IPS DF 6.9 (cell line): ENCODE data around the gene FAM76A.
"Not testable (repeated sequence)": the region's sequence is repeated elsewhere in the genome, so short reads cannot be mapped to it uniquely, and the experiment has no call there.

ENCODE experiments used
- DNase-seq: peaks from one replicate; pipeline ENCODE4 v3.0.0-alpha.2; 2013; ENCODE audit warnings: low read depth, low spot score
- H3K27ac ChIP-seq: one replicate; pipeline ENCODE4 v1.5.1; 2013; ENCODE audit warnings: low read length, control low read depth
- H3K27me3 ChIP-seq: 2 replicates; pipeline ENCODE4 v1.6.1; 2013; ENCODE audit warnings: mild to moderate bottlenecking, low read length; ENCODE audit not compliant: control insufficient read depth, insufficient read depth
- H3K36me3 ChIP-seq: 2 replicates; pipeline ENCODE4 v1.6.1; 2013; ENCODE audit warnings: low read length; ENCODE audit not compliant: control insufficient read depth, insufficient read depth
- H3K4me1 ChIP-seq: 2 replicates; pipeline ENCODE4 v1.6.1; 2013; ENCODE audit warnings: low read length; ENCODE audit not compliant: control insufficient read depth, insufficient read depth
- H3K4me3 ChIP-seq: 2 replicates; pipeline ENCODE4 v1.5.1; 2013; ENCODE audit warnings: mild to moderate bottlenecking, low read length
- H3K9me3 ChIP-seq: 2 replicates; pipeline ENCODE4 v1.6.1; 2013; ENCODE audit warnings: low read length, inconsistent platforms; ENCODE audit not compliant: control insufficient read depth, insufficient read depth
- WGBS: extraction: QIAGEN DNeasy Blood & Tissue Kit; methylation state at CpG from one replicate; pipeline ENCODE4 v1.1.7; 2013; ENCODE audit warnings: mixed read lengths, missing lambda C conversion rate; ENCODE audit not compliant: insufficient read length, insufficient coverage; 5-methylcytosine and 5-hydroxymethylcytosine counted together

The FAM76A gene

DNA sequence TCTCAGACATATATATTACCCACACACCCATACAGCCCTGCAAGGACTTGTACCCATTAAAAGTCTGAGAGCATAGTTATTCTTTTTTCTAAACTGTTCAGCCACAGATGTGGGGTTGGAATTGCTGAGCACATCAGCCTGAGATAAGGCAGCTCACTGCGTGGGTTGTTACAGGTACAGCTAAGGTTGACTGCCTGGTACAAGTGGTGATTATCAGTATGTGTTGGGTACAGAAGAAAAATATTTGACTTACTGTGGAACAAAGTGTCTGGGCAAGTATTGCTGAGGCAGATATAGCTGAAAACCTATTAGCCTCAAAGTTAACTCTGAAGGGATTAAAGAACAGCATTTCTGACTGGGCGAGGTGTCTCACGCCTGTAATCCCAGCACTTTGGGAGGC, 52.3 kb downstream of the FAM76A start:
- no peak for DNase-seq
- H3K4me1 ChIP-seq, result no peaks in the 10 kb centered on the region
- H3K36me3 ChIP-seq, result no peaks in the 10 kb centered on the region; the same call in 1 of the 2 replicates
- no peak overlapping the region for H3K27ac ChIP-seq
- no peaks in the 10 kb centered on the region for H3K27me3 ChIP-seq
- H3K4me3 ChIP-seq, result no peak overlapping the region
- WGBS, result no CpG with 5 or more reads among the region's 3 CpGs
- H3K9me3 ChIP-seq, result no peaks in the 10 kb centered on the region

DNA sequence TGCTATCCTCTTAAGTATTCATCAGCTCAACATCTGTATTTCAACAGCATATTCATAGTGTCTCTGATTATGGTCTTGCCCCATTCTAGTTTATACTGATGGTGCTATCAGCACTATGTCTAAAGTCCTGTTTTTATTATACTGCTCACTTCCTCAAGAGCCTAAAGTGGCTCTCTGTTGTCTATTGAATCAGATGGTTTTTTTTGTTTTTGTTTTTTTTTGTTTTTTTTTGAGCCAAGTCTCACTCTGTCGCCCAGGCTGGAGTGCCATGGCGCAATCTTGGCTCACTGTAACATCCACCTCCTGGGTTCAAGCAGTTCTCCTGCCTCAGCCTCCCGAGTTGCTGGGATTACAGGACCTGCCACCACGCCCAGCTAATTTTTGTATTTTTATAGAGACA, 53.4 kb downstream of the FAM76A start:
- Histone ChIP-seq H3K9me3 (no peaks in the 10 kb centered on the region), H3K4me3 (no peak overlapping the region), H3K4me1 (no peaks in the 10 kb centered on the region), H3K36me3 (no peaks in the 10 kb centered on the region; the same call in 1 of the 2 replicates), H3K27ac (no peak overlapping the region), H3K27me3 (no peaks in the 10 kb centered on the region)
- DNase-seq, result no peak
- WGBS, result no CpG with 5 or more reads among the region's 4 CpGs

DNA sequence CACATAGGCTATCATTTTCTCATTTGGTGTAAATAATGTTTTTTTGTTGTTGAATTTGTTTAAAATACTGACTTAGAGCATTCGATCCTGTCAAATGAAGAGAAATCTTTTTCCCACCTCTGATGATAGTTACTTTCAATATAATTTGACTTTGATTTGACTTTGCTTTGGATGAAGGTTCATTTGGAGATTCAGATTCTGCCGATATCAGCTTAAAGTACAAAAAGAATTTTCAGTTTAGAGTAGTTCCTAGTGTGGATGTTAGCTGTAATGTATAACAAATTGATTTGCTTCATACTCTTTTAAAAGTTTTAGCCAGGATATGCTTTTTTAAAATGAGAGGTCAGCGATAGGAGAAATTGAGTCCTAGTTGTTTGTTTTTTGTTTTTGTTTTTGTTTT, 57.2 kb downstream of the FAM76A start:
- no peak overlapping the region for H3K27ac ChIP-seq
- H3K9me3 ChIP-seq, result no peaks in the 10 kb centered on the region
- DNase-seq, result no peak
- no peaks in the 10 kb centered on the region for H3K27me3 ChIP-seq
- H3K4me3 ChIP-seq, result no peak overlapping the region
- 100% methylated on average over 1 of the region's 3 CpGs for WGBS
- H3K4me1 ChIP-seq, result no peaks in the 10 kb centered on the region
- H3K36me3 ChIP-seq, result no peaks in the 10 kb centered on the region

DNA sequence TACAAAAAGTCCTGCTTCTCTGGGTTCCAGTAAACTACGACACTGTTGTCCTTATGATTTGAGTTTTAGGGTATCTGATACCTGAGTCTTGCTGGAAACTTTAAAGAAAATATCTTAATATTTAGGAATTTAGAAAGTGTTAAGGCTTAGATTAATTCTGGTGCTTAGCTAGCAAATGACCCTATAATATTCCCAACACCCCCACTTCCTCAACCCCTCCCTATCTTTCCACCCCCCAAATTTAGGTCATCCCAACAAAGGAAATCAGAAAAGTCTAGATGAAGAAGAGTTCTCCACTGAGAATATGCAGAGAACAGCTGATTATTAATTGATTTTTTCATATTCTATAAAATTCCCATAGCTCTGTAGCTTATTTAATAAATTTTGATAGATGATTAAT, 58.9 kb downstream of the FAM76A start:
- WGBS, result no CpG with 5 or more reads among the region's 1 CpG
- Histone ChIP-seq H3K4me1 (no peaks in the 10 kb centered on the region), H3K9me3 (no peaks in the 10 kb centered on the region), H3K27ac (no peak overlapping the region), H3K36me3 (no peaks in the 10 kb centered on the region), H3K4me3 (no peak overlapping the region), H3K27me3 (no peaks in the 10 kb centered on the region)
- DNase-seq, result no peak

DNA sequence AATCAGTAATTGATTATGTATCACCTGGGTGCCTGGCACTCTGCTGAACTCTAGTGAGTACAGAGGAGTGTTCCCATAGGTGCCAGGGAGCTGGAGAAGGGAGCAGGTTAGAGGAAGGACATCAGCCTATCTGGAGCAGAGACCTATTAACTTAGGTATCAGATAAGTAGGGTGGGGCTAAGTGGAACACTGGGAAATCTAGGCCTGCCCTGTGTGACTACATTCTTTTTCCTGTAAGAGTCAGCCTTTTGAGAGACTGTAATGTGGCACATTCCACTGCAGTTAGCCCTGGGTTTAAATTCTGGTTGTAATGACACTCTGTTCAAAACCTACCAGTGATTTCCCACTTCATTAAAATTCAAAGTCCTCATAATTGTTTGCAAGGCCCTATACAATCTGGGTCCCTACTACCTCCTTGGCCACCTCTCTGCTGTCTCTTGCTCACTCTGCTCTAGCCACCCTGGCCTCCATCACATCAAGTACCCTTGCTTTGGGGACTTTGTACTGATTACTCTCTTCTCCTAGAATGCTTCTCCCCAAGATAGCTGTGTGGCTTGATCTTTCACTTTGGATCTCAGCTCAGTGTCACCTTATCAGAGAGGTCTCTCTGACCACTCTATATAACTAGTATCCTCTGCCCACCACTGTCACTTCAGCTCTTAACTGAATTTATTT, 60.2 kb downstream of the FAM76A start:
- Histone ChIP-seq H3K4me1 (no peaks in the 10 kb centered on the region), H3K4me3 (no peak overlapping the region), H3K27ac (no peak overlapping the region), H3K36me3 (no peaks in the 10 kb centered on the region), H3K27me3 (no peaks in the 10 kb centered on the region), H3K9me3 (no peaks in the 10 kb centered on the region)
- no peak for DNase-seq

DNA sequence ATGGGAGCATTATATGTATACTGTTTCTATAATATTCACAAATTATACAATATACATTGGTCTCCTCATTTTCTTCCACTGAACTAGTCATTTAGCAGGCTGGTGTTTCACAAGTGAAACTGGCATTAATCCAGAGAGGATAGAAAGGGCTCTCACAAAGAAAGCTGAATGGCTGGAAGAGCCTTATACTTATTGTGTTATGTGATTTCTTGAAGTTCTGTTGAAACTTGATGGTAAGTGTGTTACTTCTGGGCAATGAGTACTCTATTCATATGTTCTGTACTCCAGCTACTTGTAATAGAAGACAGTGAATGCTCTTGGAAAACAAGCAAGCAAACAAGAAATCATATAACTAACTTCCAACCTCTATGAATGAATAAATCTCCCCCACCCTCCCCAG, 62.1 kb downstream of the FAM76A start:
- no peak for DNase-seq
- Histone ChIP-seq H3K27me3 (no peaks in the 10 kb centered on the region), H3K4me1 (no peaks in the 10 kb centered on the region), H3K36me3 (no peaks in the 10 kb centered on the region), H3K27ac (no peak overlapping the region), H3K4me3 (no peak overlapping the region), H3K9me3 (no peaks in the 10 kb centered on the region)

DNA sequence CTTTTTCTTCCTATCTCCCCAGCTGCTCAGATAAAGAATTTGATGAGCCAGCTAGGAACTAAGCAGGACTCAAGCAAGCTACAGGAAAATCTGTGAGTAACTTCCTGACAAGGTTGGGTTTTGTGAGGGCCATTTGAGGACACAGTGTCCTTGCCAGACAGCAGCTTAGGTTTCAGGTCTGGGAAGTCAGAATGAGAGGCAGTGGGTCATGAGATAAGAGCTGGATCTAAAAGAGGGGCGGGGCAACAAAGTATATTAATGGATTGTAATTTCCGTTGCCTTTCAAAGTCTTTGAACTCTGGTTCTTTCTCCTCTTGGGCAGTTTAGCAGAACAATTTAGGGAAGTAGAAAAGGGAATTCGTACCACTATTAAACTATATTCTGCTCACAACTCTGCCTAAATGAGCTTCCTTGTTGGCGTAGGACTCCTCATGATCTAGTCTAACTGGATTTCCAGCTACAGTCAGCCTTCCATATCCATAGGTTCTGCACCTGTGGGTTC, 63.8 kb downstream of the FAM76A start:
- H3K36me3 ChIP-seq, result no peaks in the 10 kb centered on the region

DNA sequence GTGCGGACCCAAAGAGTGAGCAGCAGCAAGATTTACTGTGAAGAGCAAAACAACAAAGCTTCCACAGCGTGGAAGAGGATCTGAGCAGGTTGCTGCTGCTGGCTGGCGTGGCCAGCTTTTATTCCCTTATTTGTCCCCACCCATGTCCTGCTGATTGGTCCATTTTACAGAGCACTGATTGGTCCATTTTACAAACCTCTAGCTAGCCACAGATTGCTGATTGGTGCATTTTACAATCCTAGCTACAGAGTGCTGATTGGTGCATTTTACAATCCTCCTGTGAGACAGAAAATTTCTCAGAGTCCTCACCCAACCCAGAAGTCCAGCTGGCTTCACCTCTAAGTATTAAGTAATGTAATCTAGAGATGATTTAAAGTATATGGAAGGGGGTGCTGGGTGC, 64.5 kb downstream of the FAM76A start:
- no CpG with 5 or more reads among the region's 3 CpGs for WGBS
- not testable (repeated sequence) for H3K27ac ChIP-seq, H3K27me3 ChIP-seq, H3K9me3 ChIP-seq, H3K36me3 ChIP-seq, H3K4me3 ChIP-seq, H3K4me1 ChIP-seq, DNase-seq

More for the DNA sequence above, 63.8 kb downstream of the FAM76A start:
- H3K4me1 ChIP-seq, result no peaks in the 10 kb centered on the region
- H3K4me3 ChIP-seq, result no peak overlapping the region
- no peaks in the 10 kb centered on the region for H3K27me3 ChIP-seq
- H3K27ac ChIP-seq, result no peak overlapping the region
- no CpG with 5 or more reads among the region's 4 CpGs for WGBS
- DNase-seq, result no peak
- H3K9me3 ChIP-seq, result no peaks in the 10 kb centered on the region

DNA sequence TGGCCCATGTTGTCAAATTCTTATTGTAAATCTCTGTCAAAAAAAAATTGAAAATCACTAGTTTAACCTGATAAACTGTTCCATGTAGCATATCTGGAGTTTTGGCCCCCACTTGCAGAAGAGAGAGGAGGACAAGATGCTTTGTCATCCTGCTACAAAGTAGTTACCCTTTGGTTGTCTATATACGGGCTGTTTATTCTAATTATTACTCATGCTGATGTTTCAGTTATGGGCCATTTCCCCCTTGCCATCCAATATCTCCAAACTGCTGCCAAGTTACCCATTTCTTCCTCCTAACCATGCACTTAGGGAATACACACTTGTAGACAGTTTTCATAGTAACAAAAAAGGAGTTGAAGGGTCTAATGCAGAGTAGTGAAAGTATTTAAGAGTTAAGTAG, 69.8 kb downstream of the FAM76A start:
- H3K27ac ChIP-seq, result no peak overlapping the region
- H3K36me3 ChIP-seq, result no peaks in the 10 kb centered on the region
- no peaks in the 10 kb centered on the region for H3K4me1 ChIP-seq
- no peaks in the 10 kb centered on the region for H3K9me3 ChIP-seq
- H3K27me3 ChIP-seq, result no peaks in the 10 kb centered on the region
- no peak for DNase-seq
- no peak overlapping the region for H3K4me3 ChIP-seq
- no CpG with 5 or more reads among the region's 1 CpG for WGBS

DNA sequence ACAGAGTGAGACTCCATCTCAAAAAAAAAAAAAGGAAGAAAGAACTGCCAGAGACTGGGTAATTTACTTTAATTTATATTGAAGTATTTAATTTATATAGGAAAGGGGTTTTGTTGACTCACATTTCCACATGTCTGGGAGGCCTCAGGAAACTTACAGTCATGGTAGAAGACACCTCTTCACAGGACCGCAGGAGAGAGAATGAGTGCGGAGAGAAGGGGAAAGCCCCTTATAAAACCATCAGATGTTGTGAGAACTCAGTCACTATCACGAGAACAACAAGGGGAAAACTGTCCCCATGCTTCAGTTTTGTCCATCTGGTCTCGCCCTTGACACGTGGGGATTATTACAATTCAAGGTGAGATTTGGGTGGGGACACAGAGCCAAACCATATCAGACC, 79.0 kb downstream of the FAM76A start:
- H3K27ac ChIP-seq, result no peak overlapping the region
- DNase-seq, result no peak
- no peaks in the 10 kb centered on the region for H3K9me3 ChIP-seq
- H3K4me1 ChIP-seq, result peaks cover 2% of the 10 kb centered on the region; the same call in 1 of the 2 replicates
- H3K36me3 ChIP-seq, result no peaks in the 10 kb centered on the region
- no peaks in the 10 kb centered on the region for H3K27me3 ChIP-seq
- no peak overlapping the region for H3K4me3 ChIP-seq
- WGBS, result no CpG with 5 or more reads among the region's 5 CpGs

DNA sequence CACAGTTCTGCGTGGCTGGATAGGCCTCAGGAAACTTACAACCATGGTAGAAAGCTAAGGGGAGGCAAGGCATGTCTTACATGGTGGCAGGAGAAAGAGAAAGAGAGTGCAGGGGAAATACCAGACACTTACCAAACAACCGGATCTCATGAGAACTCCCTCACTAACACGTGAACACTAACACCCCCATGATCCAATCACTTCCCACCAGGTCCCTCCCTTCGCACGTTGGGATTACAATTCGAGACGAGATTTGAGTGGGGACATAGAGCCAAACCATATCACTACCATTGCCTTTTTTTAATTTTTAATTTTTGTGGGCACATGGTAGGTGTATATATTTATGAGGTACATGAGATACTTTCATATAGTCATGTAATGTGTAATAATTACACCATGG, 81.0 kb downstream of the FAM76A start:
- Histone ChIP-seq H3K27me3 (no peaks in the 10 kb centered on the region), H3K27ac (no peak overlapping the region), H3K9me3 (no peaks in the 10 kb centered on the region), H3K4me1 (peaks cover 2% of the 10 kb centered on the region; the same call in 1 of the 2 replicates), H3K4me3 (no peak overlapping the region), H3K36me3 (no peaks in the 10 kb centered on the region)
- WGBS, result no CpG with 5 or more reads among the region's 7 CpGs
- no peak for DNase-seq
